GM12864 (cell line): ENCODE results near the gene NRCAM.

Source experiments
- DNase-seq: peaks from one replicate; pipeline ENCODE4 v3.0.0-alpha.2; 2011; ENCODE audit warnings: low read depth
- H3K4me3 ChIP-seq: 2 replicates; pipeline ENCODE4 v1.5.1; 2011; ENCODE audit warnings: mild to moderate bottlenecking, low read depth, low read length, control low read depth
- CTCF ChIP-seq: IDR thresholded peaks from 2 replicates; pipeline ENCODE4 v1.5.1; 2011; ENCODE audit warnings: low read depth, mild to moderate bottlenecking, moderate library complexity, low read length, control low read depth, inconsistent platforms; ENCODE audit errors: missing control alignments

The NRCAM gene

GRCh38 chr7:108311446-108312168 is 144.6 kb downstream of the NRCAM start:
- H3K4me3 ChIP-seq = no peak overlapping the region
- DNase-seq = no peak
- no peak for TF ChIP-seq CTCF

GRCh38 chr7:108310351-108310750 is 145.9 kb downstream of the NRCAM start:
- no peak for DNase-seq
- no peak for TF ChIP-seq CTCF
- H3K4me3 ChIP-seq = no peak overlapping the region

- no peak for TF ChIP-seq CTCF
- H3K4me3 ChIP-seq = no peak overlapping the region
- no peak for DNase-seq
Observed at GRCh38 chr7:108308903-108309302, 147.3 kb downstream of the NRCAM start.

DNA sequence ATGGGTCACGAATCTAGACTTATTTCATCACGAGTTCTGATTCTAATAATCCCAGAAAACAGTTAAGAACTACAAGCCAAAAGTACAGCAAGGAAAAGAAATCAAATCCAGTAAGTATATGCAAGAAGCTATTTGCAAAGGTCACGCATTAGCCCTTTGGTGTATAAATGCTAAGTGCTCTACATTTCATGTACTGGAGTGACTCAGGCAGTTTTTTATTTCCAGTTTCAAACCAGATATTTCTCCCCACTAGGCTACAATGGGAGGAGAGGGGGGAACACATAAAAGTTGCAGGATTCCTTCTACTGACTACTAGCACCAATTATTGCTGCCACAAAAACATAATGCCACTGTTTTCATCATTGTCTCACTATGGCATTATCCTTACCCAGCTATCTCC is 148.0 kb downstream of the NRCAM start:
- no peak overlapping the region for H3K4me3 ChIP-seq
- no peak for TF ChIP-seq CTCF
- DNase-seq = no peak

- no peak overlapping the region for H3K4me3 ChIP-seq
- no peak for DNase-seq
- TF ChIP-seq CTCF = no peak
Observed at GRCh38 chr7:108307595-108307994, 148.6 kb downstream of the NRCAM start.

- TF ChIP-seq CTCF = no peak
- H3K4me3 ChIP-seq = no peak overlapping the region
- no peak for DNase-seq
Observed at GRCh38 chr7:108307194-108307593, 149.0 kb downstream of the NRCAM start.

- no peak overlapping the region for H3K4me3 ChIP-seq
- TF ChIP-seq CTCF = no peak
- no peak for DNase-seq
Observed at GRCh38 chr7:108303332-108303731, 152.9 kb downstream of the NRCAM start.
